Esophagus muscularis mucosa (tissue), 4 donors: ENCODE data around the gene CCN6. TPM values are rescaled to one million over a fixed set of nuclear protein-coding genes. Genes with fewer than 3 reads are reported as not detected.
"Not testable (repeated sequence)": the region's sequence is repeated elsewhere in the genome, so short reads cannot be mapped to it uniquely, and the experiment has no call there.

Experiments used
- DNase-seq: peaks from one replicate; pipeline ENCODE4 v3.0.0-alpha.2; 2017; ENCODE audit errors: extremely low spot score
- H3K27ac ChIP-seq, 4 donors: fragments of 200-600 bp; sonication (generic); replicated peaks in 1 of 4; 1 replicate in 3 of 4; 2 replicates in 1 of 4; pipeline ENCODE4 v1.5.1; 2016 to 2019; ENCODE audit warnings: mild to moderate bottlenecking in 1 of 4
- H3K27me3 ChIP-seq, 4 donors: fragments of 200-600 bp; sonication (generic); one replicate each; pipeline versions ENCODE4 v1.5.1 to v1.6.0; 2016 to 2019
- H3K36me3 ChIP-seq, 4 donors: fragments of 200-600 bp; sonication (generic); one replicate each; pipeline ENCODE4 v1.5.1; 2016 to 2019
- H3K4me1 ChIP-seq, 4 donors: fragments of 200-600 bp; sonication (generic); one replicate each; pipeline ENCODE4 v1.5.1; 2016 to 2019
- H3K4me3 ChIP-seq, 4 donors: fragments of 200-600 bp; sonication (generic); 1 replicate in 2 of 4; 2 replicates in 2 of 4; pipeline ENCODE4 v1.5.1; 2016 to 2019; ENCODE audit warnings: mild to moderate bottlenecking in 4 of 4, moderate library complexity in 1 of 4
- H3K9me3 ChIP-seq, 4 donors: fragments of 200-600 bp; sonication (generic); 1 replicate in 3 of 4; 2 replicates in 1 of 4; pipeline ENCODE4 v1.5.1; 2016 to 2019
- CTCF ChIP-seq, 3 experiments: fragments of 200-600 bp in 2 of 3; fragments of 450-650 bp in 1 of 3; sonication (generic) in 2 of 3; IDR thresholded peaks; one replicate each; pipeline ENCODE4 v1.5.1; 2017 to 2019; ENCODE audit warnings: antibody characterized with exemption in 3 of 3, mild to moderate bottlenecking in 2 of 3, moderate library complexity in 1 of 3
- EP300 ChIP-seq: sonication (generic); formaldehyde crosslinking; IDR thresholded peaks from one replicate; pipeline ENCODE4 v1.6.1; 2017; ENCODE audit warnings: antibody characterized with exemption
- POLR2A ChIP-seq: fragments of 450-650 bp; IDR thresholded peaks from one replicate; pipeline ENCODE4 v1.6.1; 2017; ENCODE audit warnings: antibody characterized with exemption, moderate library complexity, mild to moderate bottlenecking, low read depth
- POLR2AphosphoS5 ChIP-seq, 2 donors: sonication (generic); formaldehyde crosslinking; IDR thresholded peaks; one replicate each; pipeline ENCODE4 v1.6.1; 2017; ENCODE audit warnings: antibody characterized with exemption in 2 of 2
- WGBS: methylation state at CpG from one replicate; pipeline ENCODE4 v1.1.5; 2018; 5-methylcytosine and 5-hydroxymethylcytosine counted together
- intact Hi-C: fragments of 100-400 bp; cut with DNase I; formaldehyde crosslinking; loops from one replicate; pipeline ENCODE4 v1.15.1; 2023
- total RNA-seq, 4 donors: library from RNA; depleted of rRNA; stranded (reverse); fragments of >200 nt; gene quantifications; one replicate each; pipeline versions ENCODE4 v1.1.0 to v1.2.1, GENCODE V29; 2016

CCN6 gene
- total RNA-seq, 4 donors from 2014 or later: not detected

GRCh38 chr6:112049026-112049799 lies 4.7 kb upstream of the CCN6 start:
- Histone ChIP-seq H3K36me3 (no peaks in the 10 kb centered on the region), H3K9me3 (peaks cover 0 to 4% (median 0%) of the 10 kb centered on the region in 4 donors), H3K4me1 (peaks cover 0 to 12% (median 10%) of the 10 kb centered on the region in 4 donors), H3K27ac (no peak overlapping the region), H3K27me3 (no peaks in the 10 kb centered on the region), H3K4me3 (no peak overlapping the region)
- WGBS: 86% methylated on average over 6 of the region's 6 CpGs
- intact Hi-C loops: no loop called here
- TF ChIP-seq POLR2AphosphoS5 (IDR thresholded peaks at IDR 0.05) (no peak), CTCF (IDR thresholded peaks at IDR 0.05) (no peak), POLR2A (no peak), EP300 (no peak)
- DNase-seq: no peak

- H3K27me3 ChIP-seq: no peaks in the 10 kb centered on the region
- H3K27ac ChIP-seq: no peak overlapping the region
- WGBS: 90% methylated on average over 7 of the region's 7 CpGs
- no peak for TF ChIP-seq EP300
- TF ChIP-seq CTCF (IDR thresholded peaks at IDR 0.05): no peak
- no peak for TF ChIP-seq POLR2A
- no peak for TF ChIP-seq POLR2AphosphoS5 (IDR thresholded peaks at IDR 0.05)
- no peak overlapping the region for H3K4me3 ChIP-seq
- no peak for DNase-seq
- no peaks in the 10 kb centered on the region for H3K36me3 ChIP-seq
- peaks cover 0 to 7% (median 2%) of the 10 kb centered on the region in 4 donors for H3K4me1 ChIP-seq
- peaks cover 0 to 4% (median 0%) of the 10 kb centered on the region in 4 donors for H3K9me3 ChIP-seq
- intact Hi-C loops: no loop called here
Observed at GRCh38 chr6:112049996-112050395, 3.9 kb upstream of the CCN6 start.

- no peak overlapping the region for H3K27ac ChIP-seq
- DNase-seq: no peak
Observed at GRCh38 chr6:112050429-112050828, 3.5 kb upstream of the CCN6 start.

GRCh38 chr6:112051251-112051740 lies 2.6 kb upstream of the CCN6 start:
- DNase-seq: not testable (repeated sequence)

More at GRCh38 chr6:112050429-112050828, 3.5 kb upstream of the CCN6 start:
- intact Hi-C loops: no loop called here
- no peak overlapping the region for H3K4me3 ChIP-seq
- WGBS: 91% methylated on average over 5 of the region's 5 CpGs
- peaks cover 0 to 4% (median 0%) of the 10 kb centered on the region in 4 donors for H3K9me3 ChIP-seq
- H3K36me3 ChIP-seq: no peaks in the 10 kb centered on the region
- H3K27me3 ChIP-seq: no peaks in the 10 kb centered on the region
- TF ChIP-seq CTCF (IDR thresholded peaks at IDR 0.05) (no peak), POLR2AphosphoS5 (IDR thresholded peaks at IDR 0.05) (no peak), EP300 (no peak), POLR2A (no peak)
- peaks cover 0 to 5% (median 0%) of the 10 kb centered on the region in 4 donors for H3K4me1 ChIP-seq

GRCh38 chr6:112054555-112055190 lies 769 bp downstream of the CCN6 start:
- H3K36me3 ChIP-seq: no peaks in the 10 kb centered on the region
- no peak overlapping the region for H3K27ac ChIP-seq
- H3K4me1 ChIP-seq: peaks cover 0 to 5% (median 0%) of the 10 kb centered on the region in 4 donors
- intact Hi-C loops: no loop called here
- WGBS: 64% methylated on average over 10 of the region's 10 CpGs
- DNase-seq: no peak
- H3K27me3 ChIP-seq: no peaks in the 10 kb centered on the region
- H3K9me3 ChIP-seq: peaks cover 0 to 4% (median 0%) of the 10 kb centered on the region in 4 donors
- no peak for TF ChIP-seq POLR2AphosphoS5 (IDR thresholded peaks at IDR 0.05)
- no peak for TF ChIP-seq POLR2A
- no peak for TF ChIP-seq CTCF (IDR thresholded peaks at IDR 0.05)
- no peak for TF ChIP-seq EP300
- no peak overlapping the region for H3K4me3 ChIP-seq

More at GRCh38 chr6:112051251-112051740, 2.6 kb upstream of the CCN6 start:
- WGBS: 87% methylated on average over 4 of the region's 4 CpGs
- H3K27ac ChIP-seq, H3K4me3 ChIP-seq, H3K9me3 ChIP-seq, H3K27me3 ChIP-seq, H3K36me3 ChIP-seq, H3K4me1 ChIP-seq, intact Hi-C loops: not testable (repeated sequence)
